ENCODE data around the gene CLCN1. TPM values are rescaled to one million over a fixed set of nuclear protein-coding genes. Genes with fewer than 3 reads are reported as not detected.
A peak's percentile ranks its signal among the peaks of the same experiment; 100 is the strongest.

CLCN1 gene
- polyA plus RNA-seq, 3 donors = 0.04 to 0.76 (median 0.11) TPM

- Histone ChIP-seq H3K9ac (ENCODE audit: insufficient read depth, low read length, poor library complexity, severe bottlenecking) (no peak overlapping the region), H3K4me3 (replicated peaks in 1 of 3; ENCODE audit: low read depth in 2 of 3, low read length in 3 of 3) (no peak overlapping the region), H3K27ac (ENCODE audit: low read depth in 1 of 2, low read length in 2 of 2) (no peak overlapping the region), H3K4me2 (replicated peaks; ENCODE audit: extremely low read depth, low read length, poor library complexity, severe bottlenecking) (no peak overlapping the region), H3K36me3 (replicated peaks in 1 of 2; ENCODE audit: control insufficient read depth in 1 of 2, insufficient read depth in 2 of 2, low read length in 2 of 2) (peaks cover 0 to 2% of the 10 kb centered on the region in 2 donors), H3K27me3 (ENCODE audit: control insufficient read depth in 2 of 2, insufficient read depth in 2 of 2, low read length in 2 of 2) (no peaks in the 10 kb centered on the region), H3K9me3 (replicated peaks in 1 of 2; ENCODE audit: control insufficient read depth in 1 of 2, insufficient read depth in 1 of 2, low read length in 2 of 2) (no peaks in the 10 kb centered on the region), H3K79me2 (ENCODE audit: insufficient read depth, low read length) (peaks cover 28% of the 10 kb centered on the region), H3K4me1 (ENCODE audit: control insufficient read depth in 1 of 2, insufficient read depth in 2 of 2, low read length in 2 of 2) (peaks cover 26 to 30% of the 10 kb centered on the region in 2 donors), H4K20me1 (ENCODE audit: insufficient read depth, low read length) (peaks cover 14% of the 10 kb centered on the region), H2AFZ (ENCODE audit: insufficient read depth, low read depth, low read length, poor library complexity, severe bottlenecking) (no peak overlapping the region)
- Mint-ChIP-seq H3K36me3 (peaks cover 0 to 4% of the 10 kb centered on the region in 2 donors), H3K4me3 (no peak overlapping the region), H3K27ac (no peak overlapping the region), H3K4me1 (peaks cover 30% of the 10 kb centered on the region), H3K9me3 (peaks cover 0 to 2% (median 0%) of the 10 kb centered on the region in 7 donors), H3K27me3 (ENCODE audit: low read depth in 3 of 3) (peaks cover 0 to 3% (median 2%) of the 10 kb centered on the region in 3 donors)
- no peak for TF ChIP-seq CTCF (IDR thresholded peaks at IDR 0.05)
- 99% methylated on average over 8 of the region's 11 CpGs for WGBS (ENCODE audit: insufficient coverage)
- intact Hi-C loops (cut with micrococcal nuclease) = loop anchor here (5.0 to 10.0 kb wide), 2 partner anchors 44 to 89 kb away; no protein-coding TSS in a partner anchor
- no peak for DNase-seq
These were observed 29.9 kb upstream of the CLCN1 start for GRCh38 chr7:143285806-143286521.

- Histone ChIP-seq H3K4me1 (ENCODE audit: control insufficient read depth in 1 of 2, insufficient read depth in 2 of 2, low read length in 2 of 2) (peaks cover 30 to 31% of the 10 kb centered on the region in 2 donors), H3K4me2 (replicated peaks; ENCODE audit: extremely low read depth, low read length, poor library complexity, severe bottlenecking) (no peak overlapping the region), H3K9me3 (replicated peaks in 1 of 2; ENCODE audit: control insufficient read depth in 1 of 2, insufficient read depth in 1 of 2, low read length in 2 of 2) (no peaks in the 10 kb centered on the region), H3K79me2 (ENCODE audit: insufficient read depth, low read length) (peaks cover 34% of the 10 kb centered on the region), H4K20me1 (ENCODE audit: insufficient read depth, low read length) (peaks cover 14% of the 10 kb centered on the region), H3K27me3 (ENCODE audit: control insufficient read depth in 2 of 2, insufficient read depth in 2 of 2, low read length in 2 of 2) (no peaks in the 10 kb centered on the region), H2AFZ (ENCODE audit: insufficient read depth, low read depth, low read length, poor library complexity, severe bottlenecking) (no peak overlapping the region), H3K27ac (ENCODE audit: low read depth in 1 of 2, low read length in 2 of 2) (no peak overlapping the region), H3K4me3 (replicated peaks in 1 of 3; ENCODE audit: low read depth in 2 of 3, low read length in 3 of 3) (no peak overlapping the region), H3K36me3 (replicated peaks in 1 of 2; ENCODE audit: control insufficient read depth in 1 of 2, insufficient read depth in 2 of 2, low read length in 2 of 2) (peaks cover 0 to 8% of the 10 kb centered on the region in 2 donors), H3K9ac (ENCODE audit: insufficient read depth, low read length, poor library complexity, severe bottlenecking) (no peak overlapping the region)
- H3K36me3 Mint-ChIP-seq = peaks cover 3 to 7% of the 10 kb centered on the region in 2 donors
- WGBS (ENCODE audit: insufficient coverage) = 93% methylated on average over 4 of the region's 6 CpGs
- no peak for TF ChIP-seq CTCF (IDR thresholded peaks at IDR 0.05)
- intact Hi-C loops (cut with micrococcal nuclease) = loop anchor here (5.0 to 10.0 kb wide), 2 partner anchors 44 to 88 kb away; no protein-coding TSS in a partner anchor
- peaks cover 0 to 2% (median 0%) of the 10 kb centered on the region in 7 donors for H3K9me3 Mint-ChIP-seq
- no peak overlapping the region for H3K4me3 Mint-ChIP-seq
- H3K4me1 Mint-ChIP-seq = peaks cover 35% of the 10 kb centered on the region
- DNase-seq = no peak
- peak overlapping the region in 2 of 7 donors; percentile 32 to 69 for H3K27ac Mint-ChIP-seq
- H3K27me3 Mint-ChIP-seq (ENCODE audit: low read depth in 3 of 3) = peaks cover 0 to 3% (median 2%) of the 10 kb centered on the region in 3 donors
These were observed 29.4 kb upstream of the CLCN1 start for GRCh38 chr7:143286522-143286890.
